ENCODE measurements around the gene PCDHB4. TPM values are rescaled to one million over a fixed set of nuclear protein-coding genes. Genes with fewer than 3 reads are reported as not detected.

The PCDHB4 gene
- total and polyA plus RNA-seq, 2 of the 8 experiments (the other 6 are each of a cell fraction or from before 2014, with no cell fraction given), result 1.3 to 1.5 TPM

DNA sequence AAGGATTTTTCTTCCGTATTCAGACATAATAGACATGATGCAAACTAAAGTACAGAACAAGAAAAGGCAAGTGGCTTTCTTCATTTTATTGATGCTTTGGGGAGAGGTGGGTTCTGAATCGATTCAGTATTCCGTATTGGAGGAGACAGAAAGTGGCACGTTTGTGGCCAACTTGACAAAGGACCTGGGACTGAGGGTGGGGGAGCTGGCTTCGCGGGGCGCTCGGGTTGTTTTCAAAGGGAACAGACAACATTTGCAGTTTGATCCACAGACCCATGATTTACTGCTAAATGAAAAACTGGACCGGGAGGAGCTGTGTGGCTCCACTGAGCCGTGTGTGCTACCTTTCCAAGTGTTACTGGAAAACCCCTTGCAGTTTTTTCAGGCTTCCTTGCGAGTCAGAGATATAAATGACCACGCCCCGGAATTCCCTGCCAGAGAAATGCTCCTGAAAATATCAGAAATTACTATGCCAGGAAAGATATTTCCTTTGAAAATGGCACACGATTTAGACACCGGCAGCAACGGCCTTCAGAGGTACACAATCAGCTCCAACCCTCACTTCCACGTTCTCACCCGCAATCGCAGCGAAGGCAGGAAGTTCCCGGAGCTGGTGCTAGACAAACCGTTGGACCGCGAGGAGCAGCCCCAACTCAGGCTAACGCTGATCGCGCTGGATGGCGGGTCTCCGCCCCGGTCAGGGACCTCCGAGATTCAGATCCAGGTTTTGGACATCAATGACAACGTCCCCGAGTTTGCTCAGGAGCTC lies 28.8 kb downstream of the PCDHB4 start:
- H3K23ac ChIP-seq (ENCODE audit: insufficient read length), result no peak overlapping the region
- no peaks in the 10 kb centered on the region for H3K4me1 ChIP-seq (replicated peaks in 1 of 4; ENCODE audit: control insufficient read depth in 3 of 4, insufficient read depth in 4 of 4, low read length in 3 of 4)
- POLR2A ChIA-PET (ENCODE audit: partially characterized antibody), result interaction anchor here (0.8 kb wide), 1 partner anchor 15 kb away, joined by 3 read pairs; no protein-coding TSS in a partner anchor
- H2BK5ac ChIP-seq (ENCODE audit: low read depth, low read length), result no peak overlapping the region
- H3K27ac ChIP-seq (ENCODE audit: low read depth, low read length), result no peak overlapping the region
- H3K9me3 ChIP-seq (ENCODE audit: insufficient read depth in 2 of 2, low read depth in 1 of 2, low read length in 1 of 2), result peaks cover 5 to 11% of the 10 kb centered on the region in 2 experiments; a peak in 2 of 4 replicates
- H2BK12ac ChIP-seq (ENCODE audit: low read depth, low read length), result no peak overlapping the region
- H3K23me2 ChIP-seq (ENCODE audit: low read depth, low read length), result no peaks in the 10 kb centered on the region
- H3K4me2 ChIP-seq (ENCODE audit: insufficient read depth in 1 of 2, low read depth in 2 of 2, low read length in 2 of 2), result no peak overlapping the region
- no peaks in the 10 kb centered on the region for H3K79me1 ChIP-seq (ENCODE audit: low read depth, low read length)
- H3K4me3 ChIP-seq (ENCODE audit: extremely low read depth in 1 of 4, insufficient read depth in 2 of 4, low read depth in 3 of 4, low read length in 4 of 4), result no peak overlapping the region
- H3K18ac ChIP-seq (ENCODE audit: extremely low read depth, low read length), result no peak overlapping the region
- no peaks in the 10 kb centered on the region for H3K36me3 ChIP-seq (ENCODE audit: control insufficient read depth in 2 of 4, insufficient read depth in 4 of 4, low read length in 3 of 4)
- FAIRE-seq (no peak), DNase-seq (ENCODE audit: low read depth in 1 of 2, low spot score in 2 of 2) (no peak)
- H3K14ac ChIP-seq (ENCODE audit: insufficient read length), result no peak overlapping the region
- H3K4ac ChIP-seq (replicated peaks; ENCODE audit: insufficient read length, low read depth, low read length), result no peak overlapping the region
- WGBS, 2 experiments (ENCODE audit: extremely low coverage in 1 of 2, insufficient coverage in 1 of 2, insufficient read length in 1 of 2, insufficient replicate concordance in 2 of 2, low coverage in 1 of 2, low lambda C conversion rate in 2 of 2, missing lambda C conversion rate in 1 of 2), result 90% methylated on average over 33 of the region's 33 CpGs; no CpG with 5 or more reads in 1 of the 2 experiments
- no peak overlapping the region for H2BK120ac ChIP-seq (replicated peaks; ENCODE audit: low read depth, low read length)
- no peak overlapping the region for H4K5ac ChIP-seq (ENCODE audit: insufficient read length, low read depth, low read length)
- H4K20me1 ChIP-seq (replicated peaks in 1 of 2; ENCODE audit: control insufficient read depth in 1 of 2, insufficient read depth in 2 of 2, low read length in 2 of 2), result no peaks in the 10 kb centered on the region
- no peak overlapping the region; the same call in 1 of the 2 replicates for H4K8ac ChIP-seq (ENCODE audit: extremely low read depth, insufficient read depth, low read length)
- H3K56ac ChIP-seq (replicated peaks; ENCODE audit: insufficient read length, low read depth, low read length), result no peak overlapping the region
- H2AK5ac ChIP-seq (ENCODE audit: low read depth, low read length), result no peak overlapping the region
- H3K79me2 ChIP-seq (ENCODE audit: control insufficient read depth in 1 of 2, insufficient read depth in 2 of 2, low read length in 2 of 2), result no peaks in the 10 kb centered on the region
- no peak overlapping the region for H2BK20ac ChIP-seq (ENCODE audit: low read length)
- no peak overlapping the region for H4K91ac ChIP-seq (replicated peaks; ENCODE audit: insufficient read length, low read length)
- no peaks in the 10 kb centered on the region for H3K27me3 ChIP-seq (replicated peaks in 1 of 4; ENCODE audit: control insufficient read depth in 3 of 4, extremely low read depth in 1 of 4, insufficient read depth in 3 of 4, low read length in 3 of 4)
- H2BK15ac ChIP-seq (ENCODE audit: low read length), result no peak overlapping the region
- no peak overlapping the region for H3K9ac ChIP-seq (replicated peaks in 1 of 4; ENCODE audit: extremely low read depth in 1 of 4, low read depth in 3 of 4, low read length in 3 of 4)
- CTCF ChIA-PET (ENCODE audit: partially characterized antibody), result interaction anchor here (0.6 to 1.9 kb wide), 15 partner anchors 9 to 402 kb away, joined by 3 to 9 read pairs (median 4); partner anchors contain the start of genes PCDHB10, PCDHB11, PCDHB12 and PCDHB16
- no peak overlapping the region for H2AFZ ChIP-seq (ENCODE audit: low read length)
- no peak for TF ChIP-seq JUND (IDR thresholded peaks at IDR 0.05; ENCODE audit: low read length)
- TF ChIP-seq NANOG (IDR thresholded peaks at IDR 0.05; ENCODE audit: insufficient read depth, low read depth, low read length, poor library complexity, severe bottlenecking), result no peak
- TF ChIP-seq GTF2F1 (IDR thresholded peaks at IDR 0.05; ENCODE audit: borderline replicate concordance, low read depth, low read length), result no peak
- no peak for TF ChIP-seq POLR2AphosphoS5 (IDR thresholded peaks at IDR 0.05; ENCODE audit: low read depth, low read length)
- TF ChIP-seq, protein P1, sequence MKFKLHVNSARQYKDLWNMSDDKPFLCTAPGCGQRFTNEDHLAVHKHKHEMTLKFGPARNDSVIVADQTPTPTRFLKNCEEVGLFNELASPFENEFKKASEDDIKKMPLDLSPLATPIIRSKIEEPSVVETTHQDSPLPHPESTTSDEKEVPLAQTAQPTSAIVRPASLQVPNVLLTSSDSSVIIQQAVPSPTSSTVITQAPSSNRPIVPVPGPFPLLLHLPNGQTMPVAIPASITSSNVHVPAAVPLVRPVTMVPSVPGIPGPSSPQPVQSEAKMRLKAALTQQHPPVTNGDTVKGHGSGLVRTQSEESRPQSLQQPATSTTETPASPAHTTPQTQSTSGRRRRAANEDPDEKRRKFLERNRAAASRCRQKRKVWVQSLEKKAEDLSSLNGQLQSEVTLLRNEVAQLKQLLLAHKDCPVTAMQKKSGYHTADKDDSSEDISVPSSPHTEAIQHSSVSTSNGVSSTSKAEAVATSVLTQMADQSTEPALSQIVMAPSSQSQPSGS (IDR thresholded peaks at IDR 0.05; ENCODE audit: low read length), result no peak
- no peak for TF ChIP-seq KDM1A (IDR thresholded peaks at IDR 0.05; ENCODE audit: borderline replicate concordance, low read length)
- TF ChIP-seq SIX5 (IDR thresholded peaks at IDR 0.05; ENCODE audit: low read depth, low read length), result no peak
- TF ChIP-seq TEAD4 (IDR thresholded peaks at IDR 0.05; ENCODE audit: low read depth, low read length), result no peak
- TF ChIP-seq BRCA1 (IDR thresholded peaks at IDR 0.05; ENCODE audit: low read depth, low read length), result no peak
- TF ChIP-seq RAD21 (IDR thresholded peaks at IDR 0.05 in 1 of 2, conservative IDR thresholded peaks at IDR 0.05 in 1 of 2; ENCODE audit: low read depth in 2 of 2, low read length in 2 of 2), result no peak
- TF ChIP-seq SP4 (IDR thresholded peaks at IDR 0.05; ENCODE audit: low read length), result no peak

All from H1 (cell line).